PC-9 (cell line): Measurements from ENCODE around the gene TGFBR3L. TPM values are rescaled to one million over a fixed set of nuclear protein-coding genes. Genes with fewer than 3 reads are reported as not detected.
A peak's percentile ranks its signal among the peaks of the same experiment; 100 is the strongest.

ENCODE experiments used
- BruUV-seq: library from RNA; stranded (reverse); fragments of 400-500 nt; replicated peaks from 2 replicates; lab custom pipeline; 2021; lab: Mats Ljungman, UMichigan
- CTCF ChIA-PET: fragments of 300-600 bp; sonication (Branson Sonifier 250); formaldehyde crosslinking; loops from one replicate; lab custom pipeline; 2022; ENCODE audit warnings: antibody characterized with exemption; lab: Charles Lee
- POLR2A ChIA-PET: fragments of 300-600 bp; sonication (Branson Sonifier 250); formaldehyde crosslinking; loops from one replicate; lab custom pipeline; 2022; ENCODE audit warnings: antibody characterized with exemption; ENCODE audit not compliant: unreplicated experiment; lab: Charles Lee
- DNase-seq, 2 experiments: peaks; one replicate each; pipeline versions ENCODE4 v3.0.0 to v3.0.0-alpha.2; 2015 to 2022; ENCODE audit warnings: mixed read lengths in 1 of 2
- H2AFZ ChIP-seq: fragments of 200-600 bp; sonication (generic); 2 replicates; pipeline ENCODE4 v1.8.1; 2017; ENCODE audit warnings: antibody characterized with exemption
- H3F3A ChIP-seq: fragments of 200-600 bp; sonication (generic); 2 replicates; pipeline ENCODE4 v1.8.1; 2017; ENCODE audit warnings: antibody characterized with exemption, mild to moderate bottlenecking, low read depth; ENCODE audit not compliant: insufficient read depth
- H3K27ac ChIP-seq: fragments of 200-600 bp; sonication (generic); 2 replicates; pipeline ENCODE4 v1.6.1; 2016; ENCODE audit warnings: mixed run types
- H3K27me3 ChIP-seq: fragments of 200-600 bp; sonication (generic); 2 replicates; pipeline ENCODE4 v1.6.1; 2016; ENCODE audit warnings: low read depth, mixed run types; ENCODE audit not compliant: insufficient read depth
- H3K36me3 ChIP-seq: fragments of 200-600 bp; sonication (generic); 2 replicates; pipeline ENCODE4 v1.6.1; 2016; ENCODE audit warnings: low read depth, mixed run types
- H3K4me1 ChIP-seq: fragments of 200-600 bp; sonication (generic); replicated peaks from 2 replicates; pipeline ENCODE4 v1.6.1; 2016; ENCODE audit warnings: mixed run types; ENCODE audit not compliant: insufficient read depth
- H3K4me2 ChIP-seq: fragments of 200-600 bp; sonication (generic); 2 replicates; pipeline ENCODE4 v1.6.1; 2017; ENCODE audit warnings: mixed run types
- H3K4me3 ChIP-seq: fragments of 200-600 bp; sonication (generic); 2 replicates; pipeline ENCODE4 v1.6.1; 2016; ENCODE audit warnings: mixed run types
- H3K79me2 ChIP-seq: fragments of 200-600 bp; sonication (generic); 2 replicates; pipeline ENCODE4 v1.6.1; 2017; ENCODE audit warnings: low read depth, mixed run types
- H3K9me2 ChIP-seq: fragments of 200-600 bp; sonication (generic); 2 replicates; pipeline ENCODE4 v1.8.1; 2017; ENCODE audit warnings: mild to moderate bottlenecking; ENCODE audit not compliant: insufficient read depth
- H3K9me3 ChIP-seq: fragments of 200-600 bp; sonication (generic); 2 replicates; pipeline ENCODE4 v1.8.1; 2016; ENCODE audit warnings: low read depth; ENCODE audit not compliant: insufficient read depth
- H4K20me1 ChIP-seq: fragments of 200-600 bp; sonication (generic); 2 replicates; pipeline ENCODE4 v1.8.1; 2017; ENCODE audit not compliant: insufficient read depth
- CTCF ChIP-seq: fragments of 200-600 bp; sonication (generic); conservative IDR thresholded peaks from 2 replicates; pipeline ENCODE4 v1.6.1; 2017; ENCODE audit warnings: mixed run types, antibody characterized with exemption, mild to moderate bottlenecking, moderate library complexity
- EZH2 ChIP-seq: fragments of 200-600 bp; sonication (generic); IDR thresholded peaks from 2 replicates; pipeline ENCODE4 v1.8.0; 2017; ENCODE audit warnings: antibody characterized with exemption, low read depth
- intact Hi-C: fragments of 100-400 bp; cut with micrococcal nuclease; formaldehyde crosslinking; loops from one replicate; pipeline ENCODE4 v1.10.0; 2022; ENCODE audit not compliant: unreplicated experiment
- total RNA-seq: library from RNA; stranded (reverse); gene quantifications from 2 replicates; pipeline ENCODE4 v1.2.3, GENCODE V29; 2021

The TGFBR3L gene
- total RNA-seq, 1 experiment from 2014 or later, result 2.3 TPM

DNA sequence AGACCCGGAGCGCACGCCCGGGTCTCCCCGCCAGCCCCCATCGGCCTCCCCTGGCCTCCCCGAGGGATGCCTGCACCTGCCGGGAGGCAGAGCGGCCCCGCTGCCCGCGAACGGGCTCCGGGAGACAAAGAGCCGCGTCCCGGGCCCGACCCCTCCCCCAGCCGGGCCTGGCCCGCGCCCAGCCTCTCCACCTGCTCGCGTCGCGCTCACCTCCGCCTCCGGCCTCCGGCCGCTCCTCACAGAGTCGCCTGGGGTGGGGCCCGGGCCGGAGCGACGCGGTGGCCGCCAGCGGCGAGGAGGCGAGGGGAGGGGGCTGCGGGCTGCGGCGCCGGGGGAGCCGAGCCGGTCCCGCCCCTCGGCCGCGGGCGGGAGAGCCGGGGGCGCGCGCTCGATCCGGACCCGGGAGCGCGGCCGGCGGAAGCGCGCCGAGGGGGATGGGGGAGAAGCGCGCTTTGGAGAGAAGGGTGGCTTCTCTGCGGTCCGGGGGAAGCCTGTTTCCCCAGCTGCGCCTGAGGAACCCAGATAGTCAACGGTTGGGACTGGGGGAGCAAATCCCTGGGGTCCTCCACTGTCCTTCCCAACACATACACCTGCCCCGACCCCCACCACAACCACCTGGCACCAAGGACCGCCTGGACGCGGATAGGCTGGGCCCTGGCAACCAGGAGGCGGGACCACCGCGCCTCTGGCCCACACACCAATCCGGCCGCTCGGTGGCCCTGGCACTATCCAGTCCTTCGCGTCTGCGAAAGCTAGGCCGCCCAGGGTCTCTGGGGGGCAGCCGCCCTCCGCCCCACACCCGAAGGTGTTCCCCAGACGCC is 40.3 kb upstream of the TGFBR3L start, which contains the start of gene PRR36:
TSS of gene PRR36 (minus strand) at position 315 of the 821 bp plus-strand sequence. CDS start 701 bp downstream, outside the sequence.
- peaks cover 43% of the 10 kb centered on the region for H3F3A ChIP-seq
- CTCF ChIA-PET, result interaction anchor here (0.6 kb wide), 1 partner anchor 15 kb away, joined by 10 read pairs; no protein-coding TSS in a partner anchor
- H3K9me3 ChIP-seq, result no peaks in the 10 kb centered on the region
- BruUV-seq, result no TSS peak
- peak; percentile 55 to 76 for DNase-seq
- no peaks in the 10 kb centered on the region for H3K36me3 ChIP-seq
- no peaks in the 10 kb centered on the region for H3K27me3 ChIP-seq
- H3K4me3 ChIP-seq, result peak within 1 kb of the TSS; percentile 71
- peak within 1 kb of the TSS; percentile 75 for H2AFZ ChIP-seq
- no peaks in the 10 kb centered on the region for H3K79me2 ChIP-seq
- no peaks in the 10 kb centered on the region for H3K9me2 ChIP-seq
- H3K27ac ChIP-seq, result no peak within 1 kb of the TSS
- intact Hi-C loops, result no loop called here
- peaks cover 20% of the 10 kb centered on the region for H3K4me1 ChIP-seq
- H3K4me2 ChIP-seq, result peak within 1 kb of the TSS; percentile 79
- no peak for TF ChIP-seq CTCF
- no peak for TF ChIP-seq EZH2
- POLR2A ChIA-PET, result interaction anchor here (1.0 kb wide), 1 partner anchor 29 kb away, joined by 4 read pairs; the partner anchor contains the start of gene MAP2K7
- H4K20me1 ChIP-seq, result no peaks in the 10 kb centered on the region

GRCh38 chr19:7874897-7875273 is 39.7 kb upstream of the TGFBR3L start:
- ChIA-PET POLR2A (interaction anchor here (1.0 kb wide), 1 partner anchor 29 kb away, joined by 4 read pairs; the partner anchor contains the start of gene MAP2K7), CTCF (interaction anchor here (0.6 kb wide), 2 partner anchors 14 to 54 kb away, joined by 4 to 10 read pairs; no protein-coding TSS in a partner anchor)
- no peak; the same call in 1 of the 2 replicates for TF ChIP-seq CTCF
- TF ChIP-seq EZH2, result no peak
- no TSS peak for BruUV-seq
- no peaks in the 10 kb centered on the region for H3K9me3 ChIP-seq
- no peak overlapping the region for H3K27ac ChIP-seq
- peaks cover 43% of the 10 kb centered on the region for H3F3A ChIP-seq
- no peaks in the 10 kb centered on the region for H3K79me2 ChIP-seq
- H3K4me1 ChIP-seq, result peaks cover 20% of the 10 kb centered on the region
- H3K27me3 ChIP-seq, result no peaks in the 10 kb centered on the region
- H3K4me3 ChIP-seq, result peak overlapping the region; percentile 71
- peak overlapping the region; percentile 75 for H2AFZ ChIP-seq
- peak overlapping the region; percentile 79 for H3K4me2 ChIP-seq
- no peaks in the 10 kb centered on the region for H3K9me2 ChIP-seq
- no peak for DNase-seq
- no peaks in the 10 kb centered on the region for H4K20me1 ChIP-seq
- intact Hi-C loops, result no loop called here
- no peaks in the 10 kb centered on the region for H3K36me3 ChIP-seq

- no peak for DNase-seq
- no peaks in the 10 kb centered on the region for H3K9me2 ChIP-seq
- ChIA-PET POLR2A (interaction anchor here (0.6 kb wide), 2 partner anchors 25 to 43 kb away, joined by 3 to 5 read pairs; no protein-coding TSS in a partner anchor), CTCF (no interaction called here)
- BruUV-seq, result no TSS peak
- H3K27me3 ChIP-seq, result no peaks in the 10 kb centered on the region
- H2AFZ ChIP-seq, result no peak overlapping the region
- no peaks in the 10 kb centered on the region for H3K36me3 ChIP-seq
- no peak overlapping the region for H3K4me3 ChIP-seq
- H3K4me1 ChIP-seq, result peaks cover 8% of the 10 kb centered on the region; the same call in 1 of the 2 replicates
- no peak for TF ChIP-seq EZH2
- H3F3A ChIP-seq, result peaks cover 36% of the 10 kb centered on the region; the same call in 1 of the 2 replicates
- intact Hi-C loops, result no loop called here
- no peaks in the 10 kb centered on the region for H3K79me2 ChIP-seq
- H4K20me1 ChIP-seq, result no peaks in the 10 kb centered on the region
- H3K9me3 ChIP-seq, result no peaks in the 10 kb centered on the region
- no peak overlapping the region for H3K27ac ChIP-seq
- H3K4me2 ChIP-seq, result no peak overlapping the region
Measured at GRCh38 chr19:7877249-7877836, 37.3 kb upstream of the TGFBR3L start.
